Stimulated activated CD8-positive, alpha-beta memory T cell treated with anti-CD3 and anti-CD28 coated beads, Interleukin-4, amount 100 ng/mL, for 24 hours (primary cell): ENCODE measurements around the gene EIF4E2.
"Not testable (repeated sequence)": the region's sequence is repeated elsewhere in the genome, so short reads cannot be mapped to it uniquely, and the experiment has no call there.

ENCODE experiments used
- DNase-seq: peaks from one replicate; pipeline ENCODE4 v3.0.0-alpha.2; 2020; ENCODE audit warnings: low read depth

EIF4E2 gene

DNA sequence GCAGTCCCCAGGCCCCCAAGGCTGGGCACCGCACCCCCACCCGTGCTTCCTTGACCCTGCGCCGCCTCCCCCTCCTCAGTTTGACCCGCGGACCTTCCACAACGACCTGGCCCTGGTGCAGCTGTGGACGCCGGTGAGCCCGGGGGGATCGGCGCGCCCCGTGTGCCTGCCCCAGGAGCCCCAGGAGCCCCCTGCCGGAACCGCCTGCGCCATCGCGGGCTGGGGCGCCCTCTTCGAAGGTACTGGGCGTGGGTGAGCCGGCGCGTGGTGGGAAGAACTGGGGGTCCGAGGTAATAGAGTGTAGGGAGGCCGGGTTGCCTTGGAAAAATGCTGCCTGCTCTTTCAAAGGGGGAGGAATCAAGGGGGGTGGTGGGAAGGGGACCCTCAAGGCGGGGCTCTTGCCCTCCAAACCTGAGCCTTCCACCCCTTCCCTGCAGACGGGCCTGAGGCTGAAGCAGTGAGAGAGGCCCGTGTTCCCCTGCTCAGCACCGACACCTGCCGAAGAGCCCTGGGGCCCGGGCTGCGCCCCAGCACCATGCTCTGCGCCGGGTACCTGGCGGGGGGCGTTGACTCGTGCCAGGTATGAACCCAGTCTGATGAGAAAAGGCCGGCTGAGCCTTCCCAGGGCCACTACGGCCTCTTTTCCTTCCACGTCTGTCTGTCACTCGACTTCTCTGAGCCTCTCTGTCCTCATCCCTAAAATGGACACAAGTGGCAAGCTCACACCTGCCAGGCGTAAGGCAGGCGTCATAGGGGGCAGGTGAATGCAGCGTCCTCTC lies 27.7 kb upstream of the EIF4E2 start:
- DNase-seq = no peak

DNA sequence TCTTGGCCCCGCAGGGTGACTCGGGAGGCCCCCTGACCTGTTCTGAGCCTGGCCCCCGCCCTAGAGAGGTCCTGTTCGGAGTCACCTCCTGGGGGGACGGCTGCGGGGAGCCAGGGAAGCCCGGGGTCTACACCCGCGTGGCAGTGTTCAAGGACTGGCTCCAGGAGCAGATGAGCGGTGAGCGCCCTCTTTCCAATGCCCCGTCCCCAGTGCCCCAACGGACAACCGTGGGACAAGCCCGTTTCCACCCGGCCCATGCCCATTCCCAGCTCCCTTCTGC lies 27.1 kb upstream of the EIF4E2 start:
- DNase-seq = no peak

DNA sequence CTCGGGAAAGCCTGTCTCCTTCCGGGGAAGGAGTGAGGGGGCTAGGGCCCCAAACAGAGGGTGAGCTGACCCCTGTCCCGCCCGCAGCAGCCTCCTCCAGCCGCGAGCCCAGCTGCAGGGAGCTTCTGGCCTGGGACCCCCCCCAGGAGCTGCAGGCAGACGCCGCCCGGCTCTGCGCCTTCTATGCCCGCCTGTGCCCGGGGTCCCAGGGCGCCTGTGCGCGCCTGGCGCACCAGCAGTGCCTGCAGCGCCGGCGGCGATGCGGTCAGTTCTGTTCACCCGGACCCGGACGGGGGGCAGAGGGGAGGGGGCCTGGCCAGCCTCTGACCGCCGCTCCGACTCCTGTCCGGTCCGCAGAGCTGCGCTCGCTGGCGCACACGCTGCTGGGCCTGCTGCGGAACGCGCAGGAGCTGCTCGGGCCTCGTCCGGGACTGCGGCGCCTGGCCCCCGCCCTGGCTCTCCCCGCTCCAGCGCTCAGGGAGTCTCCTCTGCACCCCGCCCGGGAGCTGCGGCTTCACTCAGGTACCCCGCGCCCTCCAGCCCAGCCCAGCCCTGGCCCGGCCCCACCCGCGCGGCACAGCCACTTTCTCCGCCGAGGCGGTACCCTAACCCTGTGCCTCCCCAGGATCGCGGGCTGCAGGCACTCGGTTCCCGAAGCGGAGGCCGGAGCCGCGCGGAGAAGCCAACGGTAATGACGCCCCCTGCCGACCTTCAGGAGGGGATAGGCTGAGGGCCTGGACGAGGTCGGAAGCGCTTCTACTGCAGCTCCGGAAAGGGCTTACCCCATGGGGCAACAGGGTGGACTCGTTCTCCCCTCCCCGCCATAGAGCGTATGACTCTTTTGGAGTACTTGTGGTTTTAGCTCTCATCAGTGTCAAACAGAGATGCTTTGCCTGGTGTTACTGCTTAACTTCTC lies 26.5 kb upstream of the EIF4E2 start:
- no peak for DNase-seq

DNA sequence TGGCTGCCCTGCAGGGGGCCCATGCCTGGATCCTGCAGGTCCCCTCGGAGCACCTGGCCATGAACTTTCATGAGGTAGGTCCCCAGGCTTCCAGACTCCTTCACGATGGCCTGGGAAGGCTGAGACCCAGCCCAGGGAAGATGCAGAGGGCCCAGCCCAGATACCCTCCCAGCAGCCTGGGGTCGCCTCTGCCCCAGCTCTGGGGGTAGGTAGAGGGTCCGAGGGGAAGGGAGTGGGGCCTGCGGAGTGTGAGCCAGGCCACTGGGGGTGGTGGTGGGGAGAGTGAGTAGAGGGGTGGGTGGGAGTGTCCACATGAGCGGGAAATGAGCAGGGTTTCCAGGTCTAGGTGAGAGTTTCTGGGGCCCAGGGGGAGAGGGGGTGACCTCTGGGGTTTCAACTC lies 25.7 kb upstream of the EIF4E2 start:
- no peak for DNase-seq

DNA sequence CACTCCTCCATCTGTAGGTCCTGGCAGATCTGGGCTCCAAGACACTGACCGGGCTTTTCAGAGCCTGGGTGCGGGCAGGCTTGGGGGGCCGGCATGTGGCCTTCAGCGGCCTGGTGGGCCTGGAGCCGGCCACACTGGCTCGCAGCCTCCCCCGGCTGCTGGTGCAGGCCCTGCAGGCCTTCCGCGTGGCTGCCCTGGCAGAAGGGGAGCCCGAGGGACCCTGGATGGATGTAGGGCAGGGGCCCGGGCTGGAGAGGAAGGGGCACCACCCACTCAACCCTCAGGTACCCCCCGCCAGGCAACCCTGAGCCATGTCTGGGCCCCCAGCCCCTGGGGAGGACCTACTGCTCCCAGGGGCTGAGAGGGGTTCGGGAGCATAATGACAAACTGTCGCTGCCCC lies 25.3 kb upstream of the EIF4E2 start:
- DNase-seq = no peak

DNA sequence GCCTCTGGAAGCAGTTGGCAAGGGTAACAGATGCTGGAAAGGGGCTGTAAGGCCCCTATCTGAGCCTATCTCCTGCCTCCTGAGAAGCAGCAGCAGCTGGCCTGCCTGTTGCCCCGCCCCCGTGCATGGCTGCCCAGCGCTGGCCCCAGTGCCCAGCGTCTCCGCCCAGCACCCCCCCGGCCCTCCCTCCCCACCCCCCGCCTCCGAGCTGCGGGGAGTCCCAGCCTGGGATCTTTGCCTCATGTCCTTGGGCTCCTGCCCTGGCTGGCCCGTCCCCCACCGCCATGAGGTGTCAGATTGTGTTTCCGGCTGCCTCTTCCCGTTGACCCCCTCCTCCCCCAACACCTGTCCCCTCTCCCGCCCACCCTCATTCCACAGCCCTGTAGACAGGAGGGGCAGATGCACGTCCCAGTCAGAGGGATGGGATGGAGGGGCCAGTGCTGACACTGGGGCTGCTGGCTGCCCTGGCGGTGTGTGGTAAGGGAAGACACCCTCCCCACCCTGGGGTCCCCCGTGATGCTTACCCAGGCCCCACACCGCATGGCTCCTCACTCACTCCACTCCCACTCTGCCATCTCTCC lies 24.6 kb upstream of the EIF4E2 start, which contains the start of gene CHRND:
Gene CHRND (plus strand): TSS at position 370 of the 581 bp plus-strand sequence. CDS start 56 bp downstream, at position 426.
- DNase-seq = no peak

DNA sequence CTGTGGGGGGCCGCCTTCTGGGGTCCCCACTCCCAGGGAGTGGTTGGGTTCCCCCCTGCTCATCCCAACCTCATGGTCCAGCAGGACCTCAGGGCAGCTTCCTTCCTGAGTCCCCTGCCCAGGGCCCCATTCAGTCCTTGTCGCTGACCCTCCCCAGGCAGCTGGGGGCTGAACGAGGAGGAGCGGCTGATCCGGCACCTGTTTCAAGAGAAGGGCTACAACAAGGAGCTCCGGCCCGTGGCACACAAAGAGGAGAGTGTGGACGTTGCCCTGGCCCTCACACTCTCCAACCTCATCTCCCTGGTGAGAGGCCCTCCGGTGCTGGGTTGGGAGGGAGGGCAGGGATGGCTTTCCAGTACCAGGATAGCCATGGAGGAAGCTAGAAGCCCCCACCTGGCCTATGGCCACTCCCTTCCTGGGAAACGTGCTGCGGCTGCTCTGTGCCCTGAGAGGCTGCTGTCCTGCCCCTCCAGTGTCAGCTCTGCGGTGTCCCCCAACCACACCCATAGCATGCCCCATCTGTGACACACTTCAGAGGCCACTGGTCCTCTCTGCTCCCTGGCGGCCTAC lies 24.0 kb upstream of the EIF4E2 start:
- no peak for DNase-seq

DNA sequence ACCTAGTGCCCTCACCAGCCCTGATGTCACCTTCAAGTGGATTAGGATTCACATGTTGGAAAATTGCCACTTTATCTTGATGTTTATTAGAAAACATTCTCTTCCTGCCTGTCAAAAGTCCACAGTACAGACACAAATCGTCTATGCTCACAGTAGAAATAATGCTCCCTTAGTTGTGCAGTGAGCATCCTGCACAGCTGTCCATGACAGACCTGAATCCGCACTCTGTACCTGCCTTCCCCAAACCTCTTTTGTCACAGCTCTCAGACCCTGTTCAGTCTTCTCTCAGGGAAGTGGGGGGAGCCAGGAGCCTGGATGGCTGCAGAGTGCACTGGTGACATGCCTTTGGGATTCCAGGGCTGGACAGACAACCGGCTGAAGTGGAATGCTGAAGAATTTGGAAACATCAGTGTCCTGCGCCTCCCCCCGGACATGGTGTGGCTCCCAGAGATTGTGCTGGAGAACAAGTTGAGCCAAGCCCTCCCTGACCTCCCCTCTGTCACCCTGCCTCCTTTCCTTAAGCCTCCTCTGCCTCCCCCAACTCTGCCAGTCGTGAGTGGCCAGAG lies 22.5 kb upstream of the EIF4E2 start:
- DNase-seq = no peak

DNA sequence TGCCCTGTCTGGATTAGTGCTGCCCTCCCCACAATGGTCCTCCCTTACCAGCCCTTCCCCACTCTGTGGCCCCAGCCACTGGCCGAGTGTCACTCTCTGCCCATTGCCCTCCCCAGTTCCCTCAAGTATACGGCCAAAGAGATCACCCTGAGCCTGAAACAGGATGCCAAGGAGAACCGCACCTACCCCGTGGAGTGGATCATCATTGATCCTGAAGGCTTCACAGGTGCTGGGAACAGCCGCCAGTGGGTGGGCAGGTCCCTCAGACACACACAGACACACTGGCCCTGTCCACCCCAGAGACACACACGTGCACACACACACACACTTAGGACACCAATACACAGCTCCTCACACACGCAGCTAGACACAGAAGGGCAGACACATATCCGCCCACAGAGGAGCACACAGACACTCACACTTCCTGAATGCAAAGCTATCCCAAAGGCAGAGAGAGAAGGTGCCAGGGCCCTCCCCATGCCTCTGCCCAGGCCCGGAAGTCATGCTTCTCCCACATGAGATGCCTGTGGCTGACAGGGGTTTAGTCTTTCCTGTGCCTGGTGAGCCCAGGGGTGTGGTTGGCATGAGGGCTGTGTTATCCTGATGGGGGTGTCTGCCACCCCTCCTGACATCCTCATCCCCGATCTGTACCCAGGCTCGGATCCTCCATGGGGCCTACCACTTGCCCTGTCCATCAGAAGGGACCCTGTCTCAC lies 21.6 kb upstream of the EIF4E2 start:
- DNase-seq = no peak

DNA sequence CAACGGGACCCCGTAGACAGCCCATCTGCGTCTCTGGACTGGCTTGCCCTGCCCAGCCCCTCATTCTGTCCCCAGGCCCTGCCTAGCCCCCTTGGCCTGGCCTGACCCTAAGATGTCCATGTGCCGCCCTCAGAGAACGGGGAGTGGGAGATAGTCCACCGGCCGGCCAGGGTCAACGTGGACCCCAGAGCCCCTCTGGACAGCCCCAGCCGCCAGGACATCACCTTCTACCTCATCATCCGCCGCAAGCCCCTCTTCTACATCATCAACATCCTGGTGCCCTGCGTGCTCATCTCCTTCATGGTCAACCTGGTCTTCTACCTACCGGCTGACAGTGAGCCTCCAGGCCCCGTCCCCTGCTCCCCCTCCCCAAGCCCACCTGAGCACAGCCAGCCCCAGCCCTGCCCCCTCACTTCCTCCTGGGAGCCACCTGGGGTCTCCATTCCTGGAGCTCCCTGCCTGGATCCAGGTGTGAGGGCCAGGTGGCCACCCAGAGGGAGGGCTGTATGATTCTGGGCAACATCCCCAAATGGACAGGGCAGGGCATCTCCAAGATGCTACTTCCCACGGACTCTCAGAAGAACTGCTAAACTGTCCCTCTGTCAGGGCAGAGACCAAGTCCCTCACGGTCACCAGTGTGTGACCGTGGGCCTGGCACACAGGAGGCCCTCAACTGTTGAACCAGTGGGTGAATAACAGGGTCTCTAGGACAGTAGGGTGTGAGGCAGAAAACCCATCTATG lies 20.5 kb upstream of the EIF4E2 start:
- no peak for DNase-seq

DNA sequence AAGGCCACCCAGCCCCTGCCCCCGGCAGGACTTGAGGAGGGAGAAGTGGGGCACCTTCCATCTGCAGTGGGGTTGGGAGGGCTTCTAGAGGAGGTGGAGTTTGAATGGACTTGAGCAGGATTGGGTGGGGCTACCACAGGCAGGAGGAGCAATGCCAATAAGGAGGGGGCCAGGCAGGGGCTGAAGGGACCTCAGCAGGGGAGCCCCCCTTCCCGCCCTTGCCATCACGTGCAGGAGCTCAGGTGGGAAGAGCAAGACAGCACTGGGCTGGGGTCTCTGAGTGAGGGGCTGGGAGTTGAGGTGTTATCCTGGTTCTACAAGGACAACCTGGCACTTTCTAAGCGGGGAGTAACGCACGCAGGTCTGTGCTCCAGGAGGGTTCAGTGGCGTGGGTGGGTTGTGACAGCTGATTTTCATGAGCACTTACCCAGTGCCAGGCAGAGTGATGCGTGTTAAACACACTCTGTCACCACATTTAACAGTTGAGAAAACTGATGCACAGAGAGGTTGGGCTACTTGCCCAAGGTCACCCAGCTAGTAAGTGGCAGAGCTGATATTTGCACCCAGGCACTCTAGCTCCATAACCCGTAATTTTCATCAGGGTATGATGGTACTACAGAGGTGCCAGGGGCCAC lies 19.7 kb upstream of the EIF4E2 start:
- DNase-seq = no peak

DNA sequence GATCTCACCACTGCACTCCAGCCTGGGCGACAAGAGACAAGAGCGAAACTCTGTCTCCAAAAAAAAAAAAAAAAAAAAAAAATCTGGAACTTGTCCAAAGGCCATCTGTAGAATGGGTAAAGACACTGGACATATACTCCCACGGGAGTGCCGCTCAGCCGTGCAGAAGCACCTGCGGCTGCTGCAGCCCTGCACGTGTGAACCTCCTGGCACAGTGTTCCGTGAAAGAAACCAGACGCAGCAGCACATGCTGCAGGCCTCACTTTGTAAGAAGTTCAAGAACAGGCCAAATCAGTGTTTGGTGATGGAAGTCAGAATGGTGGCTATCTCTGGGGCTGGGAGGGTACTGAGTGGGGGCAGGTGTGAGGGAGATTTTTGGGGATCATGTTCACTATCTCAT lies 18.1 kb upstream of the EIF4E2 start:
- DNase-seq = no peak

DNA sequence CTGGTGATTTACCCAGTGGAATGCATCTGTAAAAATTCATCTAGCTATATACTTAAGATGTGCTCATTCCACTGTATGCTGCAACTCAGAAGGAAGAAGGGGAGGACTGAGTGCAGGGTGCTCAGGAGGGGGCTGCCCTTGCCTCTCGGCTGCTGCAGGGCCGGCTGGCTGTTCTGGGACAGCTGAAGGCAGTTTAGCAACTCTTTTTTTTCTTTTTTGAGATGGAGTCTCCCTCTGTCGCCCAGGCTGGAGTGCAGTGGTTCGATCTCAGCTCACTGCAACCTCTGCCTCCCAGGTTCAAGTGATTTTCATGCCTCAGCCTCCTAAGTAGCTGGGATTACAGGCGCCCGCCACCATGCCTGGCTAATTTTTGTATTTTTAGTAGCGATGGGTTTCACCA lies 17.7 kb upstream of the EIF4E2 start:
- not testable (repeated sequence) for DNase-seq

DNA sequence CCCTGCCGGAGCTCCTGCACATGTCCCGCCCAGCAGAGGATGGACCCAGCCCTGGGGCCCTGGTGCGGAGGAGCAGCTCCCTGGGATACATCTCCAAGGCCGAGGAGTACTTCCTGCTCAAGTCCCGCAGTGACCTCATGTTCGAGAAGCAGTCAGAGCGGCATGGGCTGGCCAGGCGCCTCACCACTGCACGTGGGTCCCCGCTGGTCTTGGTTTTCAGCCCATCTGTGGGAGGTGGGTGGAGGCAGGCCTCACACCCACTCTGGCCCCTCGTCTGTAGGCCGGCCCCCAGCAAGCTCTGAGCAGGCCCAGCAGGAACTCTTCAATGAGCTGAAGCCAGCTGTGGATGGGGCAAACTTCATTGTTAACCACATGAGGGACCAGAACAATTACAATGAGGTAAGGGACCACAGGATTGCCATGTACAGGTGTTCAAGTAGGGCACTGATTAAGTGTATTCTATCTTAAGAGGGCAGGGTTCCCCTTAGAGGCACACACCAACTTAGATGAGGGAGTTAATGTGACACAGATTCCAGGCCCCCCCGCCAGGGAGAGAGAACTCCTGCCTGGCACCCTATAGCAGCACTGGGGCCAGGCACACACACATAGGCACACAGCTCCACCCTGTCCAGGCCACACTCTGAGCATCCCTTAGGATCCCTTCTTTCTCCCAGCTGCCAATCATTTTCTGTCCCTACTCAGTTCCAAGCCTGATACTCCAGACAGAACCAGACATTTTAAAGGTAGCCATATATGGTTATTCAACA lies 16.4 kb upstream of the EIF4E2 start:
- no peak for DNase-seq

DNA sequence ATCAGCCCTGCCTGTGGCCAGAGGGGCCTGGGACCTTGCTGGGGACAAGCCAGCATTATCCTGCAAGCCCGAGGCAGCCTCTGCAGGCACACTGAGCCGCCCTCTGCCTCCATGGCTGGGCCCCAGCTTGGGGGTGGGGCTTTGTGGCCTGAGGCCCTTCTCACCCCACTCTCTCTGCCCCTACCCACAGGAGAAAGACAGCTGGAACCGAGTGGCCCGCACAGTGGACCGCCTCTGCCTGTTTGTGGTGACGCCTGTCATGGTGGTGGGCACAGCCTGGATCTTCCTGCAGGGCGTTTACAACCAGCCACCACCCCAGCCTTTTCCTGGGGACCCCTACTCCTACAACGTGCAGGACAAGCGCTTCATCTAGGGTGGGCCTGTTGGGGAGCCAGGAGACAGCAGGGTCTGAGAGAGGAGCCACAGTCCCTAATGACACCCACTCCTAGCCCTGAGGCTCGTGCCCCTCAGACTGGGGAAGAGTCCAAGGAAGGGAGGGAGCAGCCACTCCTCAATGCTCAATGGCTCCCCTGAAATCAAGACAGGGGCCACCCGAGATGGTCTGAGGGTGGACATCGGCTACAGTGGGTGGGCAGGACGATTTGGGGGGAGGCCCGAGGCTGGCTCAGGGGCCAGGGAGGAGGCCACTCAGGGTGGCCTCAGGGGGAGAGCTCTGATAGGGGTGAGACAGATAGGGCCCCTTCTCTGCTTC lies 15.4 kb upstream of the EIF4E2 start:
- DNase-seq = no peak

DNA sequence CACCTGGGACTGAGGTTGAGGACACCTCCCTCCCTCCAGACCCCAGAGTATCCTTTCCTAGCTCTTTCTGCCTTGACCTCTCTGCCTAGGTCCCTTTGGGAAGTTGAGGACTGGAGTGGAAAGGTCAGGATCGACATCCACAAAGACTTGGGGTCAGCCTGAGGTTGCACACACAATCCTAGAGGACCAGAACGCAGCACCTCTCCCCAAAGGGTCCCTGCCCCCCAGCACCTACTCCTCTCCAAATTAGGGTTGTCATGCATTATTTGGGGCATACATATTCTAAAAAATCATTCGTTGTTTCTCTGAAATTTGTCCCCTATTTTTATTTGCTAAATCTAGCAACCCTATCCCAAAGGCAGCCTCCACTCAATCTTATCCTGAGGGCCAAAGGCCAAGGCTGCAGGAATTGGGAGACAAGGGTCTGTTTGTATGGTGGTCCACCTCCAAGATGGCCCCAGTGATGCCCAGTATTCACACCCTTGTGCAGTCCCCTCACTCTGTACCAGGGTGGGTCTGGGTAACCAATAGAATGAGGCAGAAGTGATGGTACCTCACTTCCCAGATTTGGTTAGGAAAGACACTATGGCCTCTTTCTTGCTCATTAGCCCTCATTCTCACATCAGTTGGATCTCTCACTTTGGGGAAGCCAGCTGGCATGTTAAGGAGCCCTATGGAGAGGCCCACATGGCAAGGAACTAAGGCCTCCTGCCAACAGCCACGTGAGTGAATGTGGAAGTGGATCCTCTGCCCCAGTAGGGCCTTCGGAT lies 14.5 kb upstream of the EIF4E2 start:
- no peak for DNase-seq

DNA sequence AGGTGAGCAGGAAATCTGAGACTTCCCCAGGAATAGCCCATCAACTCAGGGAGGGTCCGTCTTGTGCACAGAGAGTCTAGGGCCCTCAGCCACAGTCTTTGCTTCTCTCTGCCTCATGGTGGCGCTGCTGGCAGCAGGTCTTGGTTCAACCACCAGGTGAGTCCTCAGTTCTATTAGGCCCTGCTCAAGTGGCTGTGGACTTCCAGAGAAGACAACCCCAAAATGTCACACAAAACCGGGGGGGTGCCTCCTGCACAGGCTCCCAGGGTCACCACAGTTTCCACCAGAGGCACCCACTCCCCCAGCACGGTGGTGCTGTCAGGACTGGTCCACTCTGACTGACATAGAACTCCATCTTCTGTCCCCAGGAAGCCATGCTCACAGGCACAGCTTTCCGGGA lies 13.4 kb upstream of the EIF4E2 start:
- DNase-seq = no peak

DNA sequence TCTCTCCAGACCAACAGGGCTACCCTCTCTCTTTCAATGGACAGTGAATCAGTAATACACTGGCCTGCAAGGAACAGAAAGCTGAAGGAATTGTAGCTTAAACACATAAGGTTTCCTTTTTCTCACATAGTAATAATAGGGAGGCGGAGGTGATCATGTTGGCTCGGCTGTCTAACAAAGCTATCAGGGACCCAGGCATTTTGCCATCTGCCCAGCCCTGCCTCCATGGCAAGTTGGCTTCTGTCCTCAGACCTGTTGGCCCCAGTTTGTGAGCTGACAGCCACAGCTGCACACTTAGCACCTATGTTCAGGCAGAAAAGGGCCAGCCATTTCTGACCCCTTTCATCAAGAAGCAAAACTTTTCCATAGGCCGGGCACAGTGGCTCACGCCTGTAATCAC lies 13.0 kb upstream of the EIF4E2 start:
- no peak for DNase-seq
